ENCODE measurements around the gene IL20RB.
"Not testable (repeated sequence)": the region's sequence is repeated elsewhere in the genome, so short reads cannot be mapped to it uniquely, and the experiment has no call there.

Gene IL20RB

GRCh38 chr3:136989781-136990524 lies 32.2 kb downstream of the IL20RB start:
- Mint-ChIP-seq H3K9me3 (no peaks in the 10 kb centered on the region), H3K27me3 (no peaks in the 10 kb centered on the region), H3K4me3 (no peak overlapping the region), H3K4me1 (peaks cover 3% of the 10 kb centered on the region), H3K27ac (peak overlapping the region in 1 of 2 donors; percentile 33)
- DNase-seq (no peak), ATAC-seq (no peak)

- H3K4me1 Mint-ChIP-seq = peaks cover 6% of the 10 kb centered on the region
- H3K27me3 Mint-ChIP-seq = no peaks in the 10 kb centered on the region
- no peak for DNase-seq
- ATAC-seq = no peak
- no peak overlapping the region for H3K27ac Mint-ChIP-seq
- no peaks in the 10 kb centered on the region for H3K9me3 Mint-ChIP-seq
- no peak overlapping the region for H3K4me3 Mint-ChIP-seq
These were observed 33.0 kb downstream of the IL20RB start for GRCh38 chr3:136990826-136991225.

GRCh38 chr3:136992115-136992514 lies 34.3 kb downstream of the IL20RB start:
- H3K4me3 Mint-ChIP-seq = no peak overlapping the region
- H3K27me3 Mint-ChIP-seq = no peaks in the 10 kb centered on the region
- H3K9me3 Mint-ChIP-seq = no peaks in the 10 kb centered on the region

GRCh38 chr3:136994772-136995516 lies 37.2 kb downstream of the IL20RB start:
- peaks cover 6% of the 10 kb centered on the region for H3K4me1 Mint-ChIP-seq
- H3K9me3 Mint-ChIP-seq = no peaks in the 10 kb centered on the region
- no peak for DNase-seq
- peak overlapping the region; percentile 15 to 72 for H3K27ac Mint-ChIP-seq
- no peaks in the 10 kb centered on the region for H3K27me3 Mint-ChIP-seq
- no peak overlapping the region for H3K4me3 Mint-ChIP-seq
- no peak for ATAC-seq

More at GRCh38 chr3:136992115-136992514, 34.3 kb downstream of the IL20RB start:
- Mint-ChIP-seq H3K27ac (no peak overlapping the region), H3K4me1 (peaks cover 6% of the 10 kb centered on the region)
- DNase-seq (no peak), ATAC-seq (no peak)

GRCh38 chr3:136995652-136996051 lies 37.9 kb downstream of the IL20RB start:
- no peak for ATAC-seq
- H3K27me3 Mint-ChIP-seq = no peaks in the 10 kb centered on the region
- H3K4me3 Mint-ChIP-seq = no peak overlapping the region
- peaks cover 6% of the 10 kb centered on the region for H3K4me1 Mint-ChIP-seq
- H3K9me3 Mint-ChIP-seq = no peaks in the 10 kb centered on the region
- H3K27ac Mint-ChIP-seq = no peak overlapping the region
- no peak for DNase-seq

GRCh38 chr3:137000039-137000438 lies 42.3 kb downstream of the IL20RB start:
- Mint-ChIP-seq H3K4me3 (no peak overlapping the region), H3K27ac (no peak overlapping the region), H3K27me3 (no peaks in the 10 kb centered on the region), H3K4me1 (peaks cover 2% of the 10 kb centered on the region), H3K9me3 (no peaks in the 10 kb centered on the region)
- DNase-seq (no peak), ATAC-seq (no peak)

GRCh38 chr3:137007376-137007775 lies 49.6 kb downstream of the IL20RB start:
- H3K4me1 Mint-ChIP-seq, H3K27ac Mint-ChIP-seq, ATAC-seq, DNase-seq, H3K4me3 Mint-ChIP-seq, H3K27me3 Mint-ChIP-seq, H3K9me3 Mint-ChIP-seq: not testable (repeated sequence)

GRCh38 chr3:137008131-137008530 lies 50.3 kb downstream of the IL20RB start:
- Mint-ChIP-seq H3K9me3 (no peaks in the 10 kb centered on the region), H3K27ac (no peak overlapping the region), H3K4me3 (no peak overlapping the region), H3K27me3 (no peaks in the 10 kb centered on the region), H3K4me1 (no peaks in the 10 kb centered on the region)
- DNase-seq = no peak
- no peak for ATAC-seq

- DNase-seq (no peak), ATAC-seq (no peak)
- no peak overlapping the region for H3K4me3 Mint-ChIP-seq
- no peaks in the 10 kb centered on the region for H3K27me3 Mint-ChIP-seq
- H3K9me3 Mint-ChIP-seq = no peaks in the 10 kb centered on the region
- H3K27ac Mint-ChIP-seq = no peak overlapping the region
- H3K4me1 Mint-ChIP-seq = peaks cover 5% of the 10 kb centered on the region
These were observed 51.2 kb downstream of the IL20RB start for GRCh38 chr3:137008976-137009375.

- Mint-ChIP-seq H3K27ac (no peak overlapping the region), H3K4me1 (peaks cover 11% of the 10 kb centered on the region), H3K9me3 (no peaks in the 10 kb centered on the region), H3K4me3 (no peak overlapping the region), H3K27me3 (no peaks in the 10 kb centered on the region)
- DNase-seq (no peak), ATAC-seq (no peak)
These were observed 52.4 kb downstream of the IL20RB start for GRCh38 chr3:137010137-137010536.

- Mint-ChIP-seq H3K4me1 (peaks cover 11% of the 10 kb centered on the region), H3K27ac (no peak overlapping the region), H3K4me3 (no peak overlapping the region), H3K9me3 (no peaks in the 10 kb centered on the region), H3K27me3 (no peaks in the 10 kb centered on the region)
- no peak for DNase-seq
- no peak for ATAC-seq
These were observed 53.4 kb downstream of the IL20RB start for GRCh38 chr3:137011153-137011552.

- DNase-seq = no peak
- peaks cover 11% of the 10 kb centered on the region for H3K4me1 Mint-ChIP-seq
- no peak overlapping the region for H3K4me3 Mint-ChIP-seq
- H3K27me3 Mint-ChIP-seq = no peaks in the 10 kb centered on the region
- no peak for ATAC-seq
- no peaks in the 10 kb centered on the region for H3K9me3 Mint-ChIP-seq
- no peak overlapping the region for H3K27ac Mint-ChIP-seq
These were observed 54.3 kb downstream of the IL20RB start for GRCh38 chr3:137012097-137012501.

- H3K9me3 Mint-ChIP-seq = no peaks in the 10 kb centered on the region
- H3K4me1 Mint-ChIP-seq = peaks cover 11% of the 10 kb centered on the region
- H3K4me3 Mint-ChIP-seq = peak overlapping the region; percentile 65 to 75
- peak overlapping the region in 1 of 2 donors; percentile 86 for H3K27ac Mint-ChIP-seq
- no peaks in the 10 kb centered on the region for H3K27me3 Mint-ChIP-seq
- ATAC-seq (peak; percentile 88), DNase-seq (peak; percentile 76 to 78)
These were observed 56.3 kb downstream of the IL20RB start for GRCh38 chr3:137013951-137014688.

- not testable (repeated sequence) for H3K9me3 Mint-ChIP-seq, DNase-seq, H3K27ac Mint-ChIP-seq, ATAC-seq, H3K27me3 Mint-ChIP-seq, H3K4me3 Mint-ChIP-seq
- peaks cover 11% of the 10 kb centered on the region for H3K4me1 Mint-ChIP-seq
These were observed 59.5 kb downstream of the IL20RB start for GRCh38 chr3:137017316-137017715.

- DNase-seq (no peak), ATAC-seq (no peak)
- Mint-ChIP-seq H3K27ac (no peak overlapping the region), H3K4me3 (no peak overlapping the region), H3K27me3 (no peaks in the 10 kb centered on the region), H3K9me3 (no peaks in the 10 kb centered on the region), H3K4me1 (no peaks in the 10 kb centered on the region)
These were observed 62.5 kb downstream of the IL20RB start for GRCh38 chr3:137020315-137020714.

GRCh38 chr3:137020888-137021287 lies 63.1 kb downstream of the IL20RB start:
- DNase-seq = no peak
- Mint-ChIP-seq H3K27ac (no peak overlapping the region), H3K4me1 (no peaks in the 10 kb centered on the region), H3K27me3 (no peaks in the 10 kb centered on the region), H3K4me3 (no peak overlapping the region), H3K9me3 (no peaks in the 10 kb centered on the region)
- no peak for ATAC-seq

All from stimulated activated naive CD8-positive, alpha-beta T cell treated with anti-CD3 and anti-CD28 coated beads, Interleukin-15, amount 100 ng/mL, for 72 hours (primary cell).